ENCODE results near the gene ZMIZ1.
A peak's percentile ranks its signal among the peaks of the same experiment; 100 is the strongest.

The ZMIZ1 gene

DNA sequence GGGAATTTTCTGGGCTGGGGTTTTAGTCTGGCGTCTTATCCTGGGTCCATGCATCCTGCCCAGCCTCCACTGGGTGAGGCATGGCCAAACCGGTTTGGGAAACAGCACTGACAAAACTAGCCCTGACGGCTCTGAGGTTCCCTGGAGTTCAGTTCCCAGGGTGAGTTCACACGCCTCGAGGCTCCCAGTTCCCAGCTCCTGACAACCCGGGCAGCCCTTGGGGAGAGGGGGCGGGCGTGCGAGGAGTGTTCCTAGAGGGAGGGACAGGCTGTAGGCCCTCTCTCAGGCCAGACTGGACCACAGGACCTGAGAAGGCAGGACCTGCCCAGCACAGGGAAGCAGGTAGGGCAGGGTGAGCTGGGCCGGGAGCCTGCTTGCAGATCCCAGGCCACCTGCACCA, 196.2 kb downstream of the ZMIZ1 start:
- no peak for TF ChIP-seq JUND (IDR thresholded peaks at IDR 0.05; ENCODE audit: low read depth)
- DNase-seq (ENCODE audit: low read depth in 1 of 2, low spot score in 1 of 2), result peak; percentile 94 to 97
- in situ Hi-C loops (cut with HindIII; ENCODE audit: low pct_unique_long_range_greater_than_20kb, low sequenced_read_pairs), result no loop called here

DNA sequence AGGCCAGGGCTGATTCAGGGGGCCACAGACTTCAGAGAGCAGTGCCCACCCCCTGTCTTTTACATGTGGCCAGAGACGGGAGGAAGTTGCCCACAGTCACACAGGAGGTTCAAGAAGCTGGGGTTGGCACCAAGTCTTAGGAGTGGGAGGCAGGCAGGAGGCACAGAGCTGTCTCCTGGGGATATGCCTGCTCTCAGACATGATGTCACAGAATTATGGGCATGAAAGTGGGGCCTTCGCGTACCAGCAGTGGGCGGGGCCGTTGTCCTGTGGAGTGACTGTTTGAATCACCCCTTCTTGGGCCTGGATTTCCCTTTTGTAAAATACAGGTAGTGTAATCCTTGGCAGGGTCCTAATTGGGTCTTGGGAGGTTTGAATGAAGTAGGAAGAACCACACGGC, 197.3 kb downstream of the ZMIZ1 start:
- in situ Hi-C loops (cut with HindIII; ENCODE audit: low pct_unique_long_range_greater_than_20kb, low sequenced_read_pairs), result no loop called here
- TF ChIP-seq JUND (IDR thresholded peaks at IDR 0.05; ENCODE audit: low read depth), result no peak
- no peak for DNase-seq (ENCODE audit: low read depth in 1 of 2, low spot score in 1 of 2)

DNA sequence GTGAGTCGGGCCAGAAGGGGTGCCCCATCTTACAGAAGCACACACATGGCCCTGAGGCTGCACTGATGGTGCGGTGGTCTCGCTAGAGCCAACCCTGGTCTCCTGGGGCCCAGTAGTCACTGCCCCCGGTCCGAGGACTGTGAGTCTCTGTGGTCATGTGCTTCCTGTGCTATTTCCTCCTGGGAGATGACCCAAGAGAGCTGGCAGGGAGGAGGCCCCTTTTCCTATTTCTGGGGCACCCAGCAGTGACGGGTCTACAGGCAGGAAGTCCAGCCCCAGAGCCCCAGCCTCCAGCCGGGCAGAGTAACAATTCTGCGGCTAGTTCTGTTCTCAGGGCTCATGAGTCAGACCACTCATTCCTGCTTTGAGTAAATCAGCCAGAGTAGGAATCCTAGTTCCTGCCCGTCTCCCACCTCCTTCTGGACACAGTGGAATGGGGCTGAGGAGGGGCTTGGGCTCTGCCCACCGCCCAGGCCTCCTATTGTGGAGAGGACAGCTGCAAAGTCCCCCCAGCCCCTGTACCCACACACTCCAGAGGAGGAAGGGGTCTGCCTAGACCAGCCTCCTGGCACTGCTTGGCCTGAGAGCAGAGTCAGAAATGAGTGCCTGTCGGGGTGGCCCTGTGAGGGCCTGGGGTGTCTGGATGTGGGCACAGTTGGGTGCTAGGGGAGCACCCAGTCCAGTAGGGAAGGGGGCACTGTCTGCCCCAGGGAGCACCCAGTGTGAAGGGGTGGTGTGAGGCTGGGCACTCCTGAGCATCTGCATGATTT, 198.0 kb downstream of the ZMIZ1 start:
- in situ Hi-C loops (cut with HindIII; ENCODE audit: low pct_unique_long_range_greater_than_20kb, low sequenced_read_pairs), result no loop called here
- no peak for DNase-seq (ENCODE audit: low read depth in 1 of 2, low spot score in 1 of 2)
- no peak for TF ChIP-seq JUND (IDR thresholded peaks at IDR 0.05; ENCODE audit: low read depth)

DNA sequence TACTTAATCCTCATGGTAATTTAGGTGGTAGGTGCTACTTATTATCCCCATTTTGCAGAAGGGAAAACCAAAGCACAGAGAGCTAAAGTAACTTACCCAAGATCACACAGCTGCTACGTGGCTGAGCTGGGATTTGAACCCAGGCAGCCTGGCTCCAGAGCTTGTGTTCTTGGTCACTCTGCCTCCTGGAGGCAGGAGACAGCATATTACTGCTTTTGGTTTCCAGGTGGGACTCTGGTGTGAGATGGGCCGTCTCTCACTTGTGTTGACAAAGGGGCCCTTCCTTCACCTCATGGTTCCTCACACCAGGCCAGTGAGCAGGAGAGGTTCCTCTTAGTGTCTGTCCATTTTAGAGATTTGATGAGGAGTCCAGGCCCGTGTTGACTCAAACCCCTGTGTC, 198.7 kb downstream of the ZMIZ1 start:
- DNase-seq (ENCODE audit: low read depth in 1 of 2, low spot score in 1 of 2), result no peak
- in situ Hi-C loops (cut with HindIII; ENCODE audit: low pct_unique_long_range_greater_than_20kb, low sequenced_read_pairs), result no loop called here
- TF ChIP-seq JUND (IDR thresholded peaks at IDR 0.05; ENCODE audit: low read depth), result no peak

DNA sequence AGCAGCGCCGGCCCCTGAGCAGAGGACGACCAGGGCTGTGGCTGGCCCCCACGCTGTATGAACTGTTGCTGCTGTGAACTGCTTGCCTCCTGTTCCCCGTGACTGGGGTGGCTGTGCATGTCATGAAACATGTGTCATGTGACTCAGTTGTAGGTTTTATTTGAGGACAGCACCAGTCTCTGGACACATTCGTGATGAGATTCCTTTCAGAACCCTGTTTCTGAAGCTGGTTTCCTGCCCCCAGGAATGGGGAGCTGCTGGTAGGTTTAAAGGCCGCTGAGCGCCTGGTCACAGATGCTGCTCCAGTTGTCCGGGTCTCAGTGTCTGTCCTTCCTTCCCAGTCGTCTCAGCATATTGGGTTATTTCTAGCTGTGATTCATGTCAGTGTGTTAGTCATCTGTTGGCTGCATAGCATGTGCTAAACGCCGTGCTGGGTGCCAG, 199.4 kb downstream of the ZMIZ1 start:
- in situ Hi-C loops (cut with HindIII; ENCODE audit: low pct_unique_long_range_greater_than_20kb, low sequenced_read_pairs), result no loop called here
- DNase-seq (ENCODE audit: low read depth in 1 of 2, low spot score in 1 of 2), result no peak
- no peak for TF ChIP-seq JUND (IDR thresholded peaks at IDR 0.05; ENCODE audit: low read depth)

DNA sequence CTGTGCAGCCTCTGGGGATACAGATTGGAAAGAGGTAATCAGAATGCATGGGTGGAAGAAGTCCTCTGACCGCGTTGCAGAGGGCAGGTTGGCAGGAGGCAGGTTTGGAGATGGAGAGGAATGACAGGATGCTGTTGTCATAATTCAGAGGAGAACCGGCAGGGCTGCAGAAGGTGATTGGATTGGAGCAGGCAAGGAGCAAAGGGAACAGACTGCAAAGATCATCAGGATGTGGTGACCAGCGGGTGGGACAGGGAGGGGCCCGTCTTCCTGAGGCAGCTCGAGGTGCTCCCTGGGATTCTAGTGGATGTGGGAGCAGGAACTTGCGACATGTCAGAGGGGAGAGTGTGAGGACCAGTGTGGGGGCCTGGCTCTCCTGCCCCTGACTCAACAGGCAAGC, 200.0 kb downstream of the ZMIZ1 start:
- in situ Hi-C loops (cut with HindIII; ENCODE audit: low pct_unique_long_range_greater_than_20kb, low sequenced_read_pairs), result no loop called here
- no peak for DNase-seq (ENCODE audit: low read depth in 1 of 2, low spot score in 1 of 2)
- TF ChIP-seq JUND (IDR thresholded peaks at IDR 0.05; ENCODE audit: low read depth), result no peak

DNA sequence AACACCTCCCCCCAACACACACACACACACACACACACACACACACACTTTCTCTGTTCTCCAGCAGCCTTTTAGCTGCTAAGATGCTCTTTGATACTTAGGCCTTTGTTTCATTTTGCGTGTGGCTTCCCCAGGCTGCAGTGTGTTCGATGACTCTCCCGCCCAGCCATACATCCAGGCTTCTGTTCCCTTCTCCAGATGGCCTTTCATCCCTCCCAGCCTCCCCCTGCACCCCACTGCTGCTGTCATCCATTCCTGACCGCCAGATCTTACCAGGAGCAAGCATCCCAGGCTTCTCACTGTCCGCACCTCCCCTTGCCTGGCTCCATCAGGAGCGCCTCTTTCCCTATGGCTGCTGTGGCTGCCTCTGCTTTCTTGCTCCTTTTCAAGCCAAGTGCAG, 200.7 kb downstream of the ZMIZ1 start:
- TF ChIP-seq JUND (IDR thresholded peaks at IDR 0.05; ENCODE audit: low read depth), result no peak
- in situ Hi-C loops (cut with HindIII; ENCODE audit: low pct_unique_long_range_greater_than_20kb, low sequenced_read_pairs), result no loop called here
- DNase-seq (ENCODE audit: low read depth in 1 of 2, low spot score in 1 of 2), result no peak

DNA sequence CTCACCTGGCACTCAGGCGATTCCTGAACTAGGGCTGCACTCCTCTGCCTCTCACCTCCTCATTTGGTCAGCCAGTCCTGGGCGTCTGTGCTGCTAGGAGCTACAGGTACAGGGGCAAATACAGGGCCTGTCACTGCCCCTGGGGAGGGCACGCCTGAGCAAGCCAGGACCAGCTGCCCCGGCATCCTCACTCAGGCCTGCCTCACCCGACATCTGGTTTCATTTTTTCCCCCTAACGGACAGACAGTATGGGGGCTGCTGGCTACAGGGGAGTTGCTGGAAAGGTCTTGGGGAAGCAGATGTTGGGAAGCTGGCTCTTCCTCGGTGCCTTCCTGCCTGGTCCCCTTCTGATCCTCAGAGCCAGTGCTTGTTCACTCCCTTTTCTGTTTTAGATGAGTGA, 201.2 kb downstream of the ZMIZ1 start:
- DNase-seq (ENCODE audit: low read depth in 1 of 2, low spot score in 1 of 2), result no peak
- in situ Hi-C loops (cut with HindIII; ENCODE audit: low pct_unique_long_range_greater_than_20kb, low sequenced_read_pairs), result no loop called here
- no peak for TF ChIP-seq JUND (IDR thresholded peaks at IDR 0.05; ENCODE audit: low read depth)

DNA sequence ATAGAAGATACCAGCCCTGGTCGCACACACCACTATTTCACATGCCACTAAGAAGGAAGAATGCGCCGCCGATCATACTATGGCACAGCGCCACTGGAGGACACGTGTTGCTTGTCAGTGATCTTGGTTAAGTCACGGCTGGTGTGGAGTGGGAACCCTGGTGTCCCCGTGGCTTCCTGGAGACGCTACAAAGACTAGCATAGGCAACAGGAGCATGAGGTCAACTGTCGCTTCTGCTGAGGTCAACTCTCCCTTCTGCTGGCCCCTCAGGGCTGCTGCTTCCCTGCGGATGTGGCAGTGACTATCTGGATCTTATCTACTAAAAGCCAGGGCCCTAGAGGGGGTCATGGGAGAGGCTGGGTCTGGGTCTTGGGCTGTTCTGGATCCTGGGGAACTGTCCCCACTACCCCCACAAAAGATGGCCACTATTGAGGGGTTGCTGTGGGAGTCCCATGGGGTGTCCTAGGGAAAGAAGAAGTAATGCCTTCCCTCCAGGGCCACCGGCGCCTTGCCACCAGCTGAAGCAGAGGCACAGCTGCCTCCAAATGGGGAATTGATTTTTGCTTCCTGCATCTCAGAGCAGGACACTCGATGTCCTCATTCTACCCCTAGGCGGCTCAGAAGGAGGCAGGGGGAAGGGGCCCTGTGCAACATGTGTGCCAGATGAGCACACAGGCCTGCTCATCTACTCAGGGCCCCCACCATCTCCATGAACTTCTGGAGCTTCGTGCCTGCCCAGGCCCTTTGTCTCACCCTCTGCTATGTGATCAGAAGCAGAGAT, 201.9 kb downstream of the ZMIZ1 start:
- in situ Hi-C loops (cut with HindIII; ENCODE audit: low pct_unique_long_range_greater_than_20kb, low sequenced_read_pairs), result no loop called here
- TF ChIP-seq JUND (IDR thresholded peaks at IDR 0.05; ENCODE audit: low read depth), result no peak
- DNase-seq (ENCODE audit: low read depth in 1 of 2, low spot score in 1 of 2), result no peak

DNA sequence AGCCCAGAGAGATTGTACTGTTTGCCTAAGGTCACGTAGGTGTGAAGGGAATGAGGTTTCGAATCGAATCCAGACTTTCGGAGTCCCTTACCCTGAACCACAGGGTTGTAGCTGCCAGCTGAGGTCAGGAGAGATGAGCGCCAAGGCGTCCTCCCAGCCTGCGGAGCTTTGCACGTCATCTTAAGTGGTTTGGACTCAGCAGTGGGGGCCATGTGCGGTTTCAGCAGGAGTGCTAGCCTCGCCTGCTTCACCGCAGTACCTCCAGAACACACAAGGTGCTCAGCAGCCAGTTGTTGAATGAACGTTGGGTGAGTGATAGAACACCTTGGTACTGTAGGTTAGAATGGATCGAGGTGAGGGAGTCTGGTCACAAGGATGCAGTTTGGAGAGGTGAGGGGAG, 203.6 kb downstream of the ZMIZ1 start:
- in situ Hi-C loops (cut with HindIII; ENCODE audit: low pct_unique_long_range_greater_than_20kb, low sequenced_read_pairs), result no loop called here
- TF ChIP-seq JUND (IDR thresholded peaks at IDR 0.05; ENCODE audit: low read depth), result no peak
- DNase-seq (ENCODE audit: low read depth in 1 of 2, low spot score in 1 of 2), result no peak

DNA sequence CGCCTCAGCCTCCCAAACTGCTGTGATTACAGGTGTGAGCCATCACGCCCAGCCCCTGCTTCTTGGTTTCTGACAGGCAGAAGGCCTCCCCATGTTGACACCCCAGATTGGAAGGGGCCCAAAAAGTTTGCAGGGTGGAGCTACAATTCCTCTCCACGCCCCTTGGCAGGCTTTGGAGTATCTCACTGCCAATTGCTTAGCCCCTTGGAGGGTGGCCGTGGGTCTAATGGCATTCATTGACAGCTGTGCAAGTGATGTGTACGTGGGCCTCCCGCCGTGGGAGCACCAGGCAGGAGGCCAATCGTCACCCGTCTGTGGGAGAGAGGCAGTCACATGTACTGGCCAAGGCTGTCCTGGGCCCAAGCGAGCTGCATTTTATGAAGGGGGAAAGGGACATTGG, 204.8 kb downstream of the ZMIZ1 start:
- in situ Hi-C loops (cut with HindIII; ENCODE audit: low pct_unique_long_range_greater_than_20kb, low sequenced_read_pairs), result no loop called here
- no peak for TF ChIP-seq JUND (IDR thresholded peaks at IDR 0.05; ENCODE audit: low read depth)
- no peak for DNase-seq (ENCODE audit: low read depth in 1 of 2, low spot score in 1 of 2)

DNA sequence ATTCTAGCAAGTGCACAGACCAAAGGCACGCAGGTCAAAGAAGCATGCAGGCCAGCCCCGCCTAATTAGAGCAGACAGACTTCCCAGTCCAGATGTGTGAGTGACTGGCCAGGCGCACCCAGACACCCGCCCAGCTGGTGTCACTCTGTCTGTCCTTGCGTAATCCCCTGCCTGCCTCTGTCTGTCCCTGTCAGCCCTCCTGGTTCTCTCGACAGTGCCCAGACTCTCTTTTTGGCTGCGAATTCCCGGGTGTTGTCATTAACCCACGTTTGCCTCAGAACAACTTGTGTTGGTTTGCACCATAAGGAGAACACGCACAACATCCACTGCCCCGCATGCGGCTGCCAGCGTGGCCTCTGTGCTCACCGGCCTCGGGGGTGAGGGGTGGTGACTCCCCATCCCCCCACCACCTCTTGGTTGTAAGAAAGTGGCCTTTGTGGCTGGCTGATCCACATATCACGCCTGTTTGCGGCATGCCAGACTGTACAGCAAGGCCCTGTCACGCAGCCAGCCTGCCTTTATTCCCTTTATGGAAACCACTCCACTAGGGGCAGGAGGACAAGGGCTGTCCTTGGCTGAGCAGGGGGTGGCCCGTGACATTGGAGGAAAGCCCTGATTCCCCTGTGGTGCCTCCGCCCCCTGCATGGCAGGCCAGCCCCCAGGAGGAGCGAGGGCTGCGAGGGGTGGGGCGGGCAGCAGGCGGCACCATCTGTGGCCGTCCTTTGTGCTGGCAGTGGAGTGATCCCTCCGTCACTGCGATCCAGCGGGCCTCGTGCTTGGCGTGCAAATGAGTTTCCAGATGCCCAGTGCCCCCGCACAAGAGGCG, 205.7 kb downstream of the ZMIZ1 start:
- in situ Hi-C loops (cut with HindIII; ENCODE audit: low pct_unique_long_range_greater_than_20kb, low sequenced_read_pairs), result no loop called here
- no peak for DNase-seq (ENCODE audit: low read depth in 1 of 2, low spot score in 1 of 2)
- no peak for TF ChIP-seq JUND (IDR thresholded peaks at IDR 0.05; ENCODE audit: low read depth)

DNA sequence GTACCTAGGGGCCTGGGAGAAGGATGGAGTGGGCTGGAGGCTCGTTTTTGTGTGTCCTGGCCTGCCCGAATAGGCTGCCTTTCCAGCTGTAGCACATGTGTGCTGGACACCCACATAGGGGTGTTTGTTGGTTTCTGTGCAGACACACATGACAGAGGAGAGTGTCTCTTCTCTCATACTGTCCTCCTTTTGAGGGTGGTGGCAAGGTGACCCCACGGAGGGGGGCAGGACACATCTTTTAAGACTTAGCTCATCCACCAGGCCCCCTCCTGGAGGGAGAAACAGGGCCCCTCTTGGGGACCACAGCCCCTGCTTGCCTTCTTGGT, 206.3 kb downstream of the ZMIZ1 start:
- in situ Hi-C loops (cut with HindIII; ENCODE audit: low pct_unique_long_range_greater_than_20kb, low sequenced_read_pairs), result no loop called here
- DNase-seq (ENCODE audit: low read depth in 1 of 2, low spot score in 1 of 2), result no peak

More for the DNA sequence above, 206.3 kb downstream of the ZMIZ1 start:
- no peak for TF ChIP-seq JUND (IDR thresholded peaks at IDR 0.05; ENCODE audit: low read depth)
